Muscle layer of colon (tissue), 2 donors: ENCODE measurements around the gene DTD2.
A peak's percentile ranks its signal among the peaks of the same experiment; 100 is the strongest.

ENCODE experiments used
- H3K27ac ChIP-seq: one replicate; pipeline ENCODE4 v1.7.0; 2013; ENCODE audit warnings: low read depth, mild to moderate bottlenecking, low read length, moderate library complexity
- H3K27me3 ChIP-seq, 2 donors: one replicate each; pipeline ENCODE4 v1.7.0; 2013; ENCODE audit warnings: low read length in 2 of 2, mild to moderate bottlenecking in 2 of 2; ENCODE audit not compliant: insufficient read depth in 2 of 2, control insufficient read depth in 1 of 2
- H3K36me3 ChIP-seq: one replicate; pipeline ENCODE4 v1.7.0; 2013; ENCODE audit warnings: mild to moderate bottlenecking, low read length; ENCODE audit not compliant: insufficient read depth
- H3K4me1 ChIP-seq: one replicate; pipeline ENCODE4 v1.7.0; 2013; ENCODE audit warnings: mild to moderate bottlenecking, low read length; ENCODE audit not compliant: insufficient read depth
- H3K4me3 ChIP-seq, 2 donors: one replicate each; pipeline ENCODE4 v1.7.0; 2013; ENCODE audit warnings: low read length in 2 of 2, low read depth in 1 of 2, mild to moderate bottlenecking in 1 of 2, moderate library complexity in 1 of 2
- H3K9ac ChIP-seq: one replicate; pipeline ENCODE4 v1.7.0; 2013; ENCODE audit warnings: low read length
- H3K9me3 ChIP-seq: one replicate; pipeline ENCODE4 v1.7.0; 2013; ENCODE audit warnings: mild to moderate bottlenecking, low read length
- donor health status: abdominal sarcoma.
- donor health status: Adenocarcinoma of cecum.

The DTD2 gene

DNA sequence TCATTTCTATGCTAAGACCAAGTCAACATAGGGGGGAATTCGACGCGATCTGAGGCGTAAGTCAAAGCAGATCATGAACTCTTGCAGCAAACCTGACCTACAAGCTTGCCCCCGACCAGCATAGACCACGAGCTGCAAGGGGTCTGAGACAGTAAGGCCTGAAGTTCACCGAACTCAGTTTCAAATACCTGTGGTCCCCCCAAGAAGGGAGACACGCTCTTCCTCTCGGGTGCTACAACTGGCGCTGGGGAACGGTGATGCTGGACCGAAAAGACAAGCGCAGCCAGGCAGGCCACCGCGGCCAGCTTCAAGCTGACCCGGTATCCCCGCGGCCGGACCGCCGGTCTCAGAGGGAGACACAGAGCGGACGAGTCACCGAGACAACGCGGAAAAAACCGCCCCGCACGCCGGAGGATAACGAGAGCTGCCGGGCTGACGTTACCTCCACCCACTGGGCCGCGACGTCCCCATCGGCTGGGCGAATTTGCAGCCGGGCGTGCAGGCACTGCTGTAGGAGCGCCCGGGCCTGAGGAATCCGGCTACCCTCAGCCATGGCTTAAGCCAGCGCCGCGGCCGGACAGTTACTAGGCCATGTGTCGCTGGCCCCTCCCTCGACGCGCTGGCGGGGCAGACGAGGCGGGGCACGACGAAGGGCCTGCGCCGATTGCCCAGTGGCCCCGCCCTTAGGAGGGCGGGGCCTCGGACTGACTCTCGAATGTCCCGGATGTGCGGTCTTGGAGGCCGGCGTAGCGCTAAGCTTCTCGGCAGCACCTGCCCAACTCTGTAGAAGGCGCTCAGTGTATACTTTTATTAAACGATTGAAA, at the start of gene DTD2:
DTD2 (minus strand) TSS at position 666 of the 824 bp plus-strand sequence; CDS start at position 553, 113 bp downstream.
- H3K4me3 ChIP-seq, result peak within 1 kb of the TSS; percentile 28 to 99
- peaks cover 9% of the 10 kb centered on the region for H3K36me3 ChIP-seq
- no peaks in the 10 kb centered on the region for H3K27me3 ChIP-seq
- no peaks in the 10 kb centered on the region for H3K9me3 ChIP-seq
- H3K9ac ChIP-seq, result peak within 1 kb of the TSS; percentile 89
- H3K27ac ChIP-seq, result peak within 1 kb of the TSS; percentile 69
- H3K4me1 ChIP-seq, result peaks cover 8% of the 10 kb centered on the region

DNA sequence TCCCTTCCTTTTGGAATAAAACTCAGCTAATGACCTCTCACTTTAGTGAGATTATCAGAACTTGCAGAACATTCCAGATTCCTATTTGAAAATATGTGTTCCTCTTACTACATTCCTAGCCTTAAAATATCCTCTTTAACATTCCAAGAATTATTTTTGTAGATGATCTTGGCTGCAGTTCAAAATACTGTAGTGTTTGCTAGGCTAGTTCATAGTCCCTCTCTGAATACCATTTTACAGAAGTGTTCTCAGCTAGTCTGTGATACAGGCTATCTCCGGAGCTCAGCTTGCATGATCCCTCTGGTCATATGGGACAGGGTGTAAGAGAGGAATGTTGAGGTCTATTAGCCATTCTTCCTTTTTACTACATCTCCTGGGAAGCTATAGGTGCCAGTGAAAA, 48.1 kb upstream of the DTD2 start:
- Histone ChIP-seq H3K36me3 (no peaks in the 10 kb centered on the region), H3K9ac (no peak overlapping the region), H3K9me3 (no peaks in the 10 kb centered on the region), H3K4me1 (peaks cover 9% of the 10 kb centered on the region), H3K4me3 (no peak overlapping the region), H3K27ac (no peak overlapping the region), H3K27me3 (no peaks in the 10 kb centered on the region)

- Histone ChIP-seq H3K27me3 (no peaks in the 10 kb centered on the region), H3K9me3 (no peaks in the 10 kb centered on the region), H3K36me3 (no peaks in the 10 kb centered on the region), H3K9ac (no peak overlapping the region), H3K4me1 (peaks cover 9% of the 10 kb centered on the region), H3K4me3 (no peak overlapping the region), H3K27ac (no peak overlapping the region)
Measured at GRCh38 chr14:31501870-31502269, 44.6 kb upstream of the DTD2 start.

DNA sequence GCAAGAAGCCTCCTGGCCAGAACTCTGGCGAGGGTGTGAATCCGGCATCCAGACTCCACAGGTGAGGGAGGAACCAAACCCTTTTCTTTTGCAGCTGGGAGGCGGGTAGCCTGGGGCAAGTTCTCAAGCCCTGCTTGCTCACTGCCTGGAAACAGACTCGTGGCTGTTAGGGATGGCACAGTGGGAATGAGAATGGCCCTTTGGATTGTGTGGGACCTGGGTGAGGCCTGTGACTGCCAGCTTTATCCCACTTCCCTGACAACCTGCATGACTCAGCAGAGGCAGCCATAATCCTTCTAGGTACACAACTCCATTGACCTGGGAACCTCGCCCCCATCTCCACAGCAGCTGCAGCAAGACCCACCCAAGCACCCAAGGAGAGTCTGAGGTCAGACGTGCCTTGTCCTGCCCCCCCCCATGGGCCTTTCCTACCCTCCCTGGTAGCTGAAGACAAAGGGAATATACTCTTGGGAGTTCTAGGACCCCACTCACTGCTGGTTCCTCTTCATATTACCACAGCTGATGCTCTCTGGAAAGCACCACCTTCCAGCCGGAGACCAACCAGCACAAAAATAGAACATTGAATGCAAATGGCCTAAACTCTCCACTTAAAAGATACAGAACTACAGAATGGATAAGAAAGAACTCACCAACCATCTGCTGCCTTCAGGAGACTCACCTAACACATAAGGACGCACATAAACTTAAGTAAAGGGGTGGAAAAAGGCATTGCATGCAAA, 35.6 kb upstream of the DTD2 start:
- no peak overlapping the region for H3K27ac ChIP-seq
- no peaks in the 10 kb centered on the region for H3K4me1 ChIP-seq
- H3K36me3 ChIP-seq, result no peaks in the 10 kb centered on the region
- H3K27me3 ChIP-seq, result no peaks in the 10 kb centered on the region
- H3K9me3 ChIP-seq, result no peaks in the 10 kb centered on the region
- H3K9ac ChIP-seq, result no peak overlapping the region
- no peak overlapping the region for H3K4me3 ChIP-seq

DNA sequence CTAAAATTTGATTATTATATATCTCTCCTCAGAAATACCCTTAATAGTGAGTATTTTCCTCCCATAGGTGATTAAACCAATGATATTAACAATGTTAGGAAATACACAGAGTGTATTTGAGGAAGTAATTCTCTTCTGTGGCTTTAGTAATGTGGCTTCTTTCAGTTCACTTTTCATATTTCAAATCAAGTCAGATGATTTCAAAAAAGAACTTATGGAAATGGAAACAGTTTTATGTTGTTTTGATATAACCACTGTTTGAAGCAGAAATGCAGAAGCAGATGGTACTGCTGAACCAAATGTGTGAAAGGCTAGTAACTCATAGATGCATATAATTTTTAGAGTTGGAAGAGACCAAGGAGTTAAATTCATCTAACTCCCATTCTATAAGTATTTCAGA, 32.4 kb upstream of the DTD2 start:
- H3K36me3 ChIP-seq, result no peaks in the 10 kb centered on the region
- no peaks in the 10 kb centered on the region for H3K27me3 ChIP-seq
- no peak overlapping the region for H3K27ac ChIP-seq
- H3K9me3 ChIP-seq, result no peaks in the 10 kb centered on the region
- H3K4me1 ChIP-seq, result no peaks in the 10 kb centered on the region
- H3K9ac ChIP-seq, result no peak overlapping the region
- no peak overlapping the region for H3K4me3 ChIP-seq

DNA sequence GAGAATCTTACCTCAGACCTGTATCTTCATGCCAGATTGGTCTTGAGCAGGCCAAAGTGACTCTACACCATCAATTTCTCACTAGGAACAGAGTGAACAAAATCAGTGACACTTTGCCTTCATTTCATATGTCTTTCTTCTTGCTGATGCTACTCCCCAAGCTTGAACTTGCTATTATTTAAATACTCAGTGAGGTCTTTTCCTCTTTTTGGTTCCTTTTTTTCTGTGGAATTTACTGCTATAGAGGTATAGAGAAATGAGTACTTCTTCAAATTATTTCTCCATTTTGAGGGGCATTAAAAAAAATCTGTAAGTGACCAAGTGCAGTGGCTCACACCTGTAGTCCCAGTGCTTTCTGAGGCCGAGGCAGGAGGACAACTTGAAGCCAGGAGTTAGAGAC, 30.6 kb upstream of the DTD2 start, which contains the start of gene GPR33:
GPR33 (minus strand) TSS at position 154 of the 400 bp plus-strand sequence. CDS start 4,074 bp downstream, outside the sequence.
- Histone ChIP-seq H3K4me1 (no peaks in the 10 kb centered on the region), H3K27ac (no peak within 1 kb of the TSS), H3K36me3 (no peaks in the 10 kb centered on the region), H3K27me3 (no peaks in the 10 kb centered on the region), H3K4me3 (no peak within 1 kb of the TSS), H3K9me3 (no peaks in the 10 kb centered on the region), H3K9ac (no peak within 1 kb of the TSS)

DNA sequence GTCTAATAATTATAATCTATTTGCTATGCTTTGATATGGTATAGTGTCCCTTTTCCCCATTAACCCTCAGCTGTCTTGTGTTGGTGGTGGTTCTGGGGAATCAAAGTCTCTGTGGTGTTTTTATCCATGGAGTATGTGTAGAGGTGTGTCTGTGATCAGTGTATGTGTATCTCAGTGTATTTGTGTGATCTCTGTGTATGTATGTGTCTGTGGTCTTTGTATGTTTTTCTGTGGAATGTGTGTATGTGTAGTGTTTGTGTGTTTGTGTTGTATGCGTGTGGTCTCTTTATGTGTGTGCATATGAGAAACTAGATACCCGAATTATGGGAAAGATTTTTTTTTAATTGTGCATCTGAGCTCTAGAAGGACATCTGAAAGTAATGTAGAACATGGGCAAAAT, 29.5 kb upstream of the DTD2 start:
- Histone ChIP-seq H3K9me3 (no peaks in the 10 kb centered on the region), H3K27me3 (no peaks in the 10 kb centered on the region), H3K4me1 (no peaks in the 10 kb centered on the region), H3K9ac (no peak overlapping the region), H3K27ac (no peak overlapping the region), H3K4me3 (no peak overlapping the region), H3K36me3 (no peaks in the 10 kb centered on the region)

DNA sequence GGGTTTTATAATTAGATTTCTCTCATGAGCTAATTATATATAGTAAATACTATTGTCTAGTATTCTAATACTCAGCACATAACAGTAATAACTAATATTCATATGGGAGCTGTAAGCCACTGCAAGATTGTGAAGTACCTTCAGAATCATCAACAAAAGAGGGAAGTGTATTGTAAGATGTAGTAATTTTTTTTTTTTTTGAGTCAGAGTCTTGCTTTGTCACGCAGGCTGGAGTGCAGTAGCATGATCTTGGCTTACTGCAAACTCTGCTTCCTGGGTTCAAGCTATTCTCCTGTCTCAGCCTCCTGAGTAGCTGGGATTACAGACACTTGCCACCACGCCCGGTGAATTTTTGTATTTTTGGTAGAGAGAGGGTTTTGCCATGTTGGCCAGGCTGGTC, 27.4 kb upstream of the DTD2 start:
- H3K36me3 ChIP-seq, result no peaks in the 10 kb centered on the region
- H3K9me3 ChIP-seq, result no peaks in the 10 kb centered on the region
- no peak overlapping the region for H3K9ac ChIP-seq
- no peak overlapping the region for H3K4me3 ChIP-seq
- no peaks in the 10 kb centered on the region for H3K27me3 ChIP-seq
- no peaks in the 10 kb centered on the region for H3K4me1 ChIP-seq
- H3K27ac ChIP-seq, result no peak overlapping the region

DNA sequence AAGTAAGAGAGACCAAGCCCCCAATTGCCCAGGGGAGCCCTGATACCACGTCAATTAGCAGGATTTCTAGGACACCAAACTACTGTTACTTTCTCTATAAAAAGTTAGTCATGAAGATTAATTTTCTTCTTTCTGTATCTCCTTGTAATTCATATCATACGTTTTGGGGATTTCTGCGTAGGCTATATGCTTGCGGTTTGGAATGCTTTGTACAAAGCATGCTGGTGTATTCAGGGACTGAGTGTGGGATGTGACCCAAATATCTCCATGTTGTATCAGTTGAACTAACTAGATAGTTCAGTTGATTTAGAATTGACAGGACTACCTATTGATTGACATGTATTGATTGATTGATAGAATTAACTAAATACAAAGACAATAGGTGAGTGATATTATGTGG, 22.9 kb upstream of the DTD2 start:
- H3K27ac ChIP-seq, result no peak overlapping the region

DNA sequence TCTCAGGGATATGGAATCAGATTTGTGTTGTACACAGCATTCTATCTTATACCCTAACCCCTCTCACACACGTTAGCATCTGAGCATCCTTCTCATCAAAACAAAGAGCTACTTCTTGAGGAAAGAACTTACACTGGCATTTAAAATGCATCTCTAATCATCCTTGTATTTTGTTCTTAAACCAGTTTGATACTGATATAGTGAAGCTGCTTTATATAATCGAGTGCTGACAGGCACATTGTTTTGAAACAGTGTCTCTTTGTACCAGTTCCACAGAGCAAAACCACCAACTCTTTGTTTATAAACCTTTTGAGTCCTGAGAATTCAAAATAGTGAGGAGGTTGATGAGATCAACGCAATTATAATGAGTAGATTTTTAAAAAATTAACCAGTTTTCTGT, 21.7 kb upstream of the DTD2 start:
- Histone ChIP-seq H3K36me3 (no peaks in the 10 kb centered on the region), H3K4me3 (no peak overlapping the region), H3K9me3 (no peaks in the 10 kb centered on the region), H3K27me3 (no peaks in the 10 kb centered on the region), H3K9ac (no peak overlapping the region), H3K27ac (no peak overlapping the region), H3K4me1 (no peaks in the 10 kb centered on the region)

More for the DNA sequence above, 22.9 kb upstream of the DTD2 start:
- no peaks in the 10 kb centered on the region for H3K36me3 ChIP-seq
- no peak overlapping the region for H3K9ac ChIP-seq
- H3K27me3 ChIP-seq, result no peaks in the 10 kb centered on the region
- no peaks in the 10 kb centered on the region for H3K9me3 ChIP-seq
- no peaks in the 10 kb centered on the region for H3K4me1 ChIP-seq
- H3K4me3 ChIP-seq, result no peak overlapping the region

GRCh38 chr14:31477248-31477647, 19.9 kb upstream of the DTD2 start:
- H3K4me3 ChIP-seq, result no peak overlapping the region
- no peak overlapping the region for H3K9ac ChIP-seq
- no peaks in the 10 kb centered on the region for H3K4me1 ChIP-seq
- no peaks in the 10 kb centered on the region for H3K36me3 ChIP-seq
- no peaks in the 10 kb centered on the region for H3K27me3 ChIP-seq
- no peaks in the 10 kb centered on the region for H3K9me3 ChIP-seq
- H3K27ac ChIP-seq, result no peak overlapping the region
